Measurements from ENCODE around the gene DHRS7B.
"Not testable (repeated sequence)": the region's sequence is repeated elsewhere in the genome, so short reads cannot be mapped to it uniquely, and the experiment has no call there.

The DHRS7B gene

GRCh38 chr17:21215935-21216334 lies 89.2 kb downstream of the DHRS7B start:
- TF ChIP-seq CTCF (IDR thresholded peaks at IDR 0.05; ENCODE audit: low read depth, low read length) = no peak
- H3K4me3 ChIP-seq (ENCODE audit: low read depth, low read length) = no peak overlapping the region

- TF ChIP-seq CTCF (IDR thresholded peaks at IDR 0.05; ENCODE audit: low read depth, low read length) = no peak
- no peak overlapping the region for H3K4me3 ChIP-seq (ENCODE audit: low read depth, low read length)
Measured at GRCh38 chr17:21217346-21217745, 90.6 kb downstream of the DHRS7B start.

- H3K4me3 ChIP-seq (ENCODE audit: low read depth, low read length) = no peak overlapping the region
- no peak for TF ChIP-seq CTCF (IDR thresholded peaks at IDR 0.05; ENCODE audit: low read depth, low read length)
Measured at GRCh38 chr17:21218101-21218500, 91.3 kb downstream of the DHRS7B start.

- no peak for TF ChIP-seq CTCF (IDR thresholded peaks at IDR 0.05; ENCODE audit: low read depth, low read length)
- H3K4me3 ChIP-seq (ENCODE audit: low read depth, low read length) = no peak overlapping the region
Measured at GRCh38 chr17:21218831-21219380, 92.1 kb downstream of the DHRS7B start.

GRCh38 chr17:21223086-21223485 lies 96.3 kb downstream of the DHRS7B start:
- H3K4me3 ChIP-seq (ENCODE audit: low read depth, low read length) = no peak overlapping the region
- no peak for TF ChIP-seq CTCF (IDR thresholded peaks at IDR 0.05; ENCODE audit: low read depth, low read length)

- not testable (repeated sequence) for H3K4me3 ChIP-seq (ENCODE audit: low read depth, low read length)
Measured at GRCh38 chr17:21227277-21227676, 100.5 kb downstream of the DHRS7B start.

GRCh38 chr17:21228111-21228510 lies 101.3 kb downstream of the DHRS7B start:
- no peak overlapping the region for H3K4me3 ChIP-seq (ENCODE audit: low read depth, low read length)
- TF ChIP-seq CTCF (IDR thresholded peaks at IDR 0.05; ENCODE audit: low read depth, low read length) = no peak

GRCh38 chr17:21228845-21229244 lies 102.1 kb downstream of the DHRS7B start:
- TF ChIP-seq CTCF (IDR thresholded peaks at IDR 0.05; ENCODE audit: low read depth, low read length) = no peak
- H3K4me3 ChIP-seq (ENCODE audit: low read depth, low read length) = no peak overlapping the region
